B cell (primary cell): Measurements from ENCODE around the gene DAO. TPM values are rescaled to one million over a fixed set of nuclear protein-coding genes. Genes with fewer than 3 reads are reported as not detected.
A peak's percentile ranks its signal among the peaks of the same experiment; 100 is the strongest.

Experiments used
- ATAC-seq: fragments of 200-7000 bp; cut with Tn5 transposase; one replicate; pipeline ENCODE4 v1.10.0; 2021; ENCODE audit warnings: low read depth, mild to moderate bottlenecking, moderate number of reproducible peaks, moderate library complexity
- CTCF ChIA-PET: fragments of 350-600 bp; sonication (Branson Sonifier 250); formaldehyde crosslinking; loops from one replicate; lab custom pipeline; 2021; ENCODE audit warnings: antibody characterized with exemption, inconsistent platforms; lab: Charles Lee
- POLR2A ChIA-PET: fragments of 350-600 bp; sonication (Branson Sonifier 250); formaldehyde crosslinking; loops from one replicate; lab custom pipeline; 2021; ENCODE audit warnings: antibody characterized with exemption; lab: Charles Lee
- DNase-seq: peaks from one replicate; pipeline ENCODE4 v3.0.0; 2013
- H2AFZ ChIP-seq: 2 replicates; pipeline ENCODE4 v1.6.1; 2012; ENCODE audit warnings: mild to moderate bottlenecking, low read depth, low read length; ENCODE audit not compliant: insufficient read depth, poor library complexity, severe bottlenecking
- H3K27ac ChIP-seq, 2 donors: 1 replicate in 1 of 2; 2 replicates in 1 of 2; pipeline ENCODE4 v1.5.1; 2012 to 2013; ENCODE audit warnings: low read length in 2 of 2, mild to moderate bottlenecking in 2 of 2, moderate library complexity in 1 of 2
- H3K27me3 ChIP-seq, 4 experiments: fragments of 200-600 bp in 1 of 4; sonication (generic) in 1 of 4; replicated peaks in 1 of 4; 1 replicate in 2 of 4; 2 replicates in 2 of 4; pipeline versions ENCODE4 v1.6.1 to v1.7.0; 2013 to 2016; ENCODE audit warnings: low read length in 3 of 4, mild to moderate bottlenecking in 2 of 4, mixed read lengths in 1 of 4, moderate library complexity in 1 of 4; ENCODE audit not compliant: insufficient read depth in 4 of 4, control insufficient read depth in 3 of 4; ENCODE audit errors: control extremely low read depth in 1 of 4
- H3K36me3 ChIP-seq, 2 experiments: replicated peaks in 1 of 2; 1 replicate in 1 of 2; 2 replicates in 1 of 2; pipeline versions ENCODE4 v1.6.1 to v1.7.1; 2013; ENCODE audit warnings: low read length in 1 of 2; ENCODE audit not compliant: insufficient read depth in 2 of 2, control insufficient read depth in 1 of 2; ENCODE audit errors: control extremely low read depth in 1 of 2, extremely low read depth in 1 of 2
- H3K4me1 ChIP-seq, 2 donors: fragments of 200-600 bp in 1 of 2; sonication (generic) in 1 of 2; 1 replicate in 1 of 2; 2 replicates in 1 of 2; pipeline versions ENCODE4 v1.5.1 to v1.6.1; 2013 to 2017; ENCODE audit warnings: low read length in 2 of 2; ENCODE audit not compliant: control insufficient read depth in 2 of 2, insufficient read depth in 2 of 2
- H3K4me2 ChIP-seq: replicated peaks from 2 replicates; pipeline ENCODE3; 2012; ENCODE audit warnings: mild to moderate bottlenecking, low read depth, low read length; ENCODE audit not compliant: poor library complexity, severe bottlenecking
- H3K4me3 ChIP-seq, 5 experiments: fragments of 200-600 bp in 1 of 5; sonication (generic) in 1 of 5; 1 replicate in 3 of 5; 2 replicates in 2 of 5; pipeline versions ENCODE4 v1.5.1 to v1.7.0; 2011 to 2016; ENCODE audit warnings: low read length in 4 of 5, mild to moderate bottlenecking in 4 of 5, low read depth in 2 of 5, control low read depth in 1 of 5, moderate library complexity in 1 of 5; ENCODE audit not compliant: insufficient read depth in 1 of 5; ENCODE audit errors: control extremely low read depth in 1 of 5, extremely low read depth in 1 of 5
- H3K79me2 ChIP-seq: fragments of 200-600 bp; sonication (generic); one replicate; pipeline ENCODE4 v1.6.0; 2016; ENCODE audit warnings: low read length; ENCODE audit not compliant: control insufficient read depth, insufficient read depth
- H3K9ac ChIP-seq: fragments of 200-600 bp; sonication (generic); 2 replicates; pipeline ENCODE4 v1.6.1; 2017; ENCODE audit warnings: mild to moderate bottlenecking, low read length, moderate library complexity
- H3K9me3 ChIP-seq, 3 donors: one replicate each; pipeline versions ENCODE4 v1.6.1 to v1.7.1; 2013; ENCODE audit warnings: low read length in 2 of 3; ENCODE audit not compliant: control insufficient read depth in 2 of 3, insufficient read depth in 1 of 3; ENCODE audit errors: control extremely low read depth in 1 of 3
- H4K20me1 ChIP-seq: 2 replicates; pipeline ENCODE4 v1.6.0; 2012; ENCODE audit warnings: mild to moderate bottlenecking, low read length; ENCODE audit not compliant: insufficient read depth, control insufficient read depth, poor library complexity, severe bottlenecking
- H3K27ac Mint-ChIP-seq: one replicate; pipeline ENCODE4 v1.8.0; 2021; ENCODE audit warnings: mixed read lengths
- H3K27me3 Mint-ChIP-seq: one replicate; pipeline ENCODE4 v1.8.0; 2021; ENCODE audit warnings: mixed read lengths
- H3K4me1 Mint-ChIP-seq: one replicate; pipeline ENCODE4 v1.8.0; 2021; ENCODE audit warnings: mixed read lengths
- H3K4me3 Mint-ChIP-seq: one replicate; pipeline ENCODE4 v1.8.0; 2021; ENCODE audit warnings: mixed read lengths
- H3K9me3 Mint-ChIP-seq: one replicate; pipeline ENCODE4 v1.8.0; 2022; ENCODE audit warnings: mixed read lengths; ENCODE audit not compliant: insufficient read depth
- EZH2 ChIP-seq: IDR thresholded peaks from 2 replicates; pipeline ENCODE4 v1.6.1; 2012; ENCODE audit warnings: borderline replicate concordance, low read depth, mild to moderate bottlenecking, moderate library complexity, low read length; ENCODE audit not compliant: insufficient read depth, poor library complexity, severe bottlenecking
- WGBS: methylation state at CpG from one replicate; pipeline ENCODE4 v1.1.5; 2013; ENCODE audit warnings: missing lambda C conversion rate; ENCODE audit not compliant: insufficient coverage; 5-methylcytosine and 5-hydroxymethylcytosine counted together
- intact Hi-C: fragments of 100-400 bp; cut with micrococcal nuclease; formaldehyde crosslinking; loops from one replicate; pipeline ENCODE4 v1.10.0; 2022
- polyA plus RNA-seq: library from polyadenylated mRNA; depleted of rRNA; stranded (reverse); fragments of >200 nt; gene quantifications from 2 replicates; pipeline ENCODE4 v1.2.3, GENCODE V29; 2012
- total RNA-seq, 2 donors: library from RNA; stranded (reverse); fragments of 120-200 nt in 1 of 2; gene quantifications; 1 replicate in 1 of 2; 2 replicates in 1 of 2; pipeline versions ENCODE4 v1.2.3 to v1.2.4, GENCODE V29; 2013 to 2022
- TF ChIP-seq, protein P1 (sequence below): fragments of 200-600 bp; IDR thresholded peaks from one replicate; pipeline ENCODE4 v1.8.0; 2022; ENCODE audit warnings: antibody characterized with exemption, mild to moderate bottlenecking

Gene DAO
- total and polyA plus RNA-seq, 2 donors (not counting 1 experiment from before 2014, with no cell fraction given): not detected

DNA sequence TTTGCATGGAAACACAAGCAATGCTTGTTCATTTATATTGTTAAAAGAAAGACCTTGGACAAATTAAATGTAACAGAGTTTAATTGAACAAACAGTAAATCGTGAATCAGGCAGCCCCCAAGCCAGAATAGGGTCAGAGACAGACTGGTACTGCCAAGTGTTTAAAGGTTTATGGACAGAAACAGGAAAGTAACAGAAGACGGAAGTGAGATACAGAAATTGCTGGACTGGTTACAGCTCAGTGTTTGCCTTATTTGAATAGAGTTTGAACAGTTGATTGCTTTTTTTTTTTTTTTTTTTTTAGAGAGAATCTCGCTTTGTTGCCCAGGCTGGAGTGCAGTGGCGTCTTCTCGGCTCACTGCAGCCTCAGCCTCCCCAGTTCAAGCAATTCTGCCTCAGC, 50.3 kb downstream of the DAO start:
- 17% methylated on average over 2 of the region's 5 CpGs for WGBS
- Histone ChIP-seq H3K79me2 (no peaks in the 10 kb centered on the region), H2AFZ (no peak overlapping the region), H3K27ac (peak overlapping the region in 1 of 2 donors; percentile 39), H4K20me1 (no peaks in the 10 kb centered on the region), H3K27me3 (no peaks in the 10 kb centered on the region), H3K4me2 (peak overlapping the region; percentile 31), H3K4me1 (peaks cover 11 to 17% of the 10 kb centered on the region in 2 donors), H3K4me3 (no peak overlapping the region), H3K36me3 (no peaks in the 10 kb centered on the region), H3K9ac (no peak overlapping the region), H3K9me3 (no peaks in the 10 kb centered on the region)
- POLR2A ChIA-PET: interaction anchor here (0.7 kb wide), 3 partner anchors 68 to 630 kb away, joined by 3 to 6 read pairs (median 4); no protein-coding TSS in a partner anchor
- Mint-ChIP-seq H3K4me1 (peaks cover 22% of the 10 kb centered on the region), H3K27me3 (peaks cover 4% of the 10 kb centered on the region), H3K27ac (no peak overlapping the region), H3K4me3 (no peak overlapping the region), H3K9me3 (peaks cover 2% of the 10 kb centered on the region)
- TF ChIP-seq, protein P1, sequence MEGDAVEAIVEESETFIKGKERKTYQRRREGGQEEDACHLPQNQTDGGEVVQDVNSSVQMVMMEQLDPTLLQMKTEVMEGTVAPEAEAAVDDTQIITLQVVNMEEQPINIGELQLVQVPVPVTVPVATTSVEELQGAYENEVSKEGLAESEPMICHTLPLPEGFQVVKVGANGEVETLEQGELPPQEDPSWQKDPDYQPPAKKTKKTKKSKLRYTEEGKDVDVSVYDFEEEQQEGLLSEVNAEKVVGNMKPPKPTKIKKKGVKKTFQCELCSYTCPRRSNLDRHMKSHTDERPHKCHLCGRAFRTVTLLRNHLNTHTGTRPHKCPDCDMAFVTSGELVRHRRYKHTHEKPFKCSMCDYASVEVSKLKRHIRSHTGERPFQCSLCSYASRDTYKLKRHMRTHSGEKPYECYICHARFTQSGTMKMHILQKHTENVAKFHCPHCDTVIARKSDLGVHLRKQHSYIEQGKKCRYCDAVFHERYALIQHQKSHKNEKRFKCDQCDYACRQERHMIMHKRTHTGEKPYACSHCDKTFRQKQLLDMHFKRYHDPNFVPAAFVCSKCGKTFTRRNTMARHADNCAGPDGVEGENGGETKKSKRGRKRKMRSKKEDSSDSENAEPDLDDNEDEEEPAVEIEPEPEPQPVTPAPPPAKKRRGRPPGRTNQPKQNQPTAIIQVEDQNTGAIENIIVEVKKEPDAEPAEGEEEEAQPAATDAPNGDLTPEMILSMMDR: no peak
- no peak for TF ChIP-seq EZH2
- intact Hi-C loops: no loop called here
- ATAC-seq (peak; percentile 69), DNase-seq (peak; percentile 47)
- CTCF ChIA-PET: interaction anchor here (0.6 to 4.6 kb wide), 4 partner anchors 12 to 362 kb away, joined by 3 to 15 read pairs (median 4); no protein-coding TSS in a partner anchor

DNA sequence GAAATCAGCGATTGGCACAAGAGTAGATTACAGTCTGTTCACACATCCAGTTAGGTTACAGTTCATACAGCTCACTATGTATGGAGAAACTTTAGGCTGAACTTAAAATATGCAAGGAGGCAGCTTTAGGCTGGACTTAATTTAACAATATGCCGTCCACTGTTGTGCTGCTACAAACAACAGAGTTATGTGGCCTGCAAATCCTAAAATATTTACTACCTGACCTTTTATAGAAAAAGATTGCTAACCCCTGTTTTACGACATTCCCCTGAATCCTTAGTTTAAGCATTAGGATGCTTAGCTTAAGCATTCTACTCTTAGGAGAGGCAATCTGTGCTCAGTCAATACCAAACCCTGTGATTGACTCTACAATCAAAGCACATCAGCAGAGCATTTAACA, 50.9 kb downstream of the DAO start:
- no peak overlapping the region for H3K27ac Mint-ChIP-seq
- DNase-seq: no peak
- no peak overlapping the region for H3K9ac ChIP-seq
- POLR2A ChIA-PET: interaction anchor here (0.7 kb wide), 1 partner anchor 164 kb away, joined by 3 read pairs; no protein-coding TSS in a partner anchor
- no peak overlapping the region for H3K4me3 ChIP-seq
- CTCF ChIA-PET: interaction anchor here (4.6 kb wide), 1 partner anchor 20 kb away, joined by 15 read pairs; no protein-coding TSS in a partner anchor
- H3K27me3 Mint-ChIP-seq: peaks cover 4% of the 10 kb centered on the region
- H3K79me2 ChIP-seq: no peaks in the 10 kb centered on the region
- no peak overlapping the region for H2AFZ ChIP-seq
- TF ChIP-seq, protein P1: no peak
- no peak for TF ChIP-seq EZH2
- no peaks in the 10 kb centered on the region for H4K20me1 ChIP-seq
- H3K9me3 Mint-ChIP-seq: peaks cover 2% of the 10 kb centered on the region
- H3K4me1 Mint-ChIP-seq: peaks cover 17% of the 10 kb centered on the region
- no peak for ATAC-seq
- no peaks in the 10 kb centered on the region for H3K36me3 ChIP-seq
- H3K4me3 Mint-ChIP-seq: no peak overlapping the region
- 100% methylated on average over 1 of the region's 3 CpGs for WGBS
- H3K27ac ChIP-seq: no peak overlapping the region
- intact Hi-C loops: no loop called here
- no peaks in the 10 kb centered on the region for H3K9me3 ChIP-seq
- H3K27me3 ChIP-seq: no peaks in the 10 kb centered on the region
- H3K4me2 ChIP-seq: peak overlapping the region; percentile 31
- H3K4me1 ChIP-seq: peaks cover 11 to 17% of the 10 kb centered on the region in 2 donors
